Fibroblast of the aortic adventitia (primary cell): ENCODE data around the gene SPNS3. TPM values are rescaled to one million over a fixed set of nuclear protein-coding genes. Genes with fewer than 3 reads are reported as not detected.

Source experiments
- DNase-seq: peaks from one replicate; pipeline ENCODE4 v3.0.0-alpha.2; 2010; ENCODE audit warnings: low read depth
- H3K4me3 ChIP-seq: 2 replicates; pipeline ENCODE4 v1.5.1; 2011; ENCODE audit warnings: low read depth, mild to moderate bottlenecking, control low read depth, low read length, moderate library complexity
- total RNA-seq: library from RNA; depleted of rRNA; stranded (reverse); fragments of >200 nt; gene quantifications from 2 replicates; pipeline ENCODE4 v1.2.3, GENCODE V29; 2012; ENCODE audit warnings: low replicate concordance
- TF ChIP-seq, protein P1 (sequence below): IDR thresholded peaks from 2 replicates; pipeline ENCODE4 v1.5.1; 2011; ENCODE audit warnings: mild to moderate bottlenecking, low read length, control low read depth, inconsistent platforms; ENCODE audit not compliant: insufficient read depth

SPNS3 gene
- total RNA-seq, 1 donor, result not detected

DNA sequence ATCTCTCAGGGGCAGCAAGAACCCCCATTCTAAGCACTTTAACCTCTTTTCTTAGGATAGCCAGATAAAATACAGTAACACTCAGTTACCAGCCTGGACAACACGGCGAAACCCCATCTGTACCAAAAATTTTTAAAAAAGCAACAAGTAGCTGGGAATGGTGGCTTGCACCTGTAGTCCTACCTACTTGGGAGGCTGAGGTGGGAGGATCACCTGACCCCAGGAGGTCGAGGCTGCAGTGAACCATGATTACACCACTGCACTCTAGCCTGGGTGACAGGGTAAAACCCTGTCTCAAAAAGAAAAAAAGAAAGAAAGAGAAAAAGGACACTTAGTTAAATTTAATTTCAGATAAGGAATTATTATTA, 38.6 kb upstream of the SPNS3 start:
- H3K4me3 ChIP-seq, result no peak overlapping the region
- TF ChIP-seq, protein P1, sequence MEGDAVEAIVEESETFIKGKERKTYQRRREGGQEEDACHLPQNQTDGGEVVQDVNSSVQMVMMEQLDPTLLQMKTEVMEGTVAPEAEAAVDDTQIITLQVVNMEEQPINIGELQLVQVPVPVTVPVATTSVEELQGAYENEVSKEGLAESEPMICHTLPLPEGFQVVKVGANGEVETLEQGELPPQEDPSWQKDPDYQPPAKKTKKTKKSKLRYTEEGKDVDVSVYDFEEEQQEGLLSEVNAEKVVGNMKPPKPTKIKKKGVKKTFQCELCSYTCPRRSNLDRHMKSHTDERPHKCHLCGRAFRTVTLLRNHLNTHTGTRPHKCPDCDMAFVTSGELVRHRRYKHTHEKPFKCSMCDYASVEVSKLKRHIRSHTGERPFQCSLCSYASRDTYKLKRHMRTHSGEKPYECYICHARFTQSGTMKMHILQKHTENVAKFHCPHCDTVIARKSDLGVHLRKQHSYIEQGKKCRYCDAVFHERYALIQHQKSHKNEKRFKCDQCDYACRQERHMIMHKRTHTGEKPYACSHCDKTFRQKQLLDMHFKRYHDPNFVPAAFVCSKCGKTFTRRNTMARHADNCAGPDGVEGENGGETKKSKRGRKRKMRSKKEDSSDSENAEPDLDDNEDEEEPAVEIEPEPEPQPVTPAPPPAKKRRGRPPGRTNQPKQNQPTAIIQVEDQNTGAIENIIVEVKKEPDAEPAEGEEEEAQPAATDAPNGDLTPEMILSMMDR, result no peak
- DNase-seq, result no peak

DNA sequence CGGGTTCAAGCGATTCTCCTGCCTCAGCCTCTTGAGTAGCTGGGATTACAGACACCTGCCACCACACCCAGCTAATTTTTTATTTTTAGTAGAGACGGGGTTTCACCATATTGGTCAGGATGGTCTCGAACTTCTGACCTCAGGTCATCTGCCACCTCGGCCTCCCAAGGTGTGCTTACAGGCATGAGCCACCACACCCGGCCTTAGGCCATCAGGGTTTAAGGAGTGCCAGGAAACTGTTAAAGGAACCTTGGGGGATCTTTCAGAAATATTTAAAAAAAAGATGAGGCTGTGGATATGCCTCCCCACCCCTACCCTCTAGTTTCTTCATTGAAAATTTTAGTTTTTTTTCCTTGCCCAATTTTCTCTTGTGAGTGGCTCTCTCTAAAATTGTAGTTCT, 35.9 kb upstream of the SPNS3 start:
- no peak overlapping the region for H3K4me3 ChIP-seq
- TF ChIP-seq, protein P1, result no peak
- DNase-seq, result no peak

DNA sequence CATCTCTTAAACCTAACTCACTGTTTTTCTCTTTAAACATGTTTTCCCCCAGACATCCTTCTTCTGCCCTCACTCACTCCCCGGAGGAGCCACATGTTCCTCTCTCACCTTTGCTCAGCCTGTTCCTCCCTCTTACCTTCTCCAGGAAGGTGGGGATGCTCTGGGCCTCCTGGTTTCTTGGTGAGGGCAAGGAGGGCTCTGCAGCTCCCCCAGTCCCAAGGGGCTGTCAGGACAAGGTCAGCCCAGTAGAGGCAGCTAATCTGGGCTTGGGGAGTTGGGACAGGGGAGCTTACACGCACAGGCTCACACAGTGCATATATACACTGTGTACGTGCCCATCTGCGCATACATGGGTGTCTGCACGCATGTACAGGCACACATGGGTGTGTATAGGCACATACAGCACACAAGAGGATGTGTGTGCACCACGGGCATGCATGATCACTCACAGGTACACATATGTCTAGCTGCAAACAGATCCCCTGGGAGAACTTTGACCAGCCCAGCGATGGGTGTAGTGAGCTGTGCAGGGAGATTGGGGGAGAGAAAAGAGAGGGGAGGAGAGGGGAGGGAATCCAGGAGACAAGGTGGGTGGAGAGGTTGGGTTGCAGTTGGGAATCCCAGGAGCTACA, 28.6 kb upstream of the SPNS3 start:
- no peak overlapping the region for H3K4me3 ChIP-seq
- no peak for DNase-seq
- TF ChIP-seq, protein P1, result no peak

DNA sequence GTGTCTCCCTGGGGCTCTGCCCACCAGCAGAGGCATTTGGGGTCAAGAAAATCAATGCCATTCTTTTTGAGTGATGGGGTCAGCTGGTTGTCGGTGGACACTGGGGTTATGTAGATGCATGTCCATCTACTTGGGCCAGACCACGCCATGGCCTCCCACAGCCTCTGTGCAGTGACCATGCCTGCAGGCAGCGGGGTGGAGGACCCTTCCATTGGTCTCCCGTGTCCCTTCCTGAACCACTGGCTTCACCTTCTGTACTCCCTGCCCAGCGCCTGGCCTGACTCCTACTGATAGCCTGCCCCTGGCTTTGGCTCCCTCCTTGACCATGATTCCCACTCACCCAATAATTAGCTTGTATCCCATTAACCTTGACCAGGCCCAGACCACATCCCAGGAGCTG, 28.0 kb upstream of the SPNS3 start:
- DNase-seq, result no peak
- no peak overlapping the region for H3K4me3 ChIP-seq
- TF ChIP-seq, protein P1, result no peak

DNA sequence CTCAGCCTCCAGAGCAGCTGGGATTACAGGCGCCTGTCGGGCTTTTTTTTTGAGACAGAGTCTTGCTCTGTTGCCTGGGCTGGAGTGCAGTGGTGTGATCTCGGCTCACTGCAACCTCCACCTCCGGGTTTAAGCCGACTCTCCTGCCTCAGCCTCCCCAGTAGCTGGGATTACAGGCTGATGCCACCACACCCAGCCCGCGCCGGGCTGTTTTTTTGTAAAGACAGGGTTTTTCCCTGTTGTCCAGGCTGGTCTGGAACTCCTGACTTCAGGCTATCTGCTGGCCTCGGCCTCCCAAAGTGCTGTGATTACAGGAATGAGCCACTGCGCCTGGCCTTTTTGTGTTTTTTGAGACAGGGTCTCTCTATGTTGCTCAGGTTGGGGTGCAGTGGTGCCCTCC, 27.4 kb upstream of the SPNS3 start:
- no peak for DNase-seq
- no peak overlapping the region for H3K4me3 ChIP-seq
- TF ChIP-seq, protein P1, result no peak

DNA sequence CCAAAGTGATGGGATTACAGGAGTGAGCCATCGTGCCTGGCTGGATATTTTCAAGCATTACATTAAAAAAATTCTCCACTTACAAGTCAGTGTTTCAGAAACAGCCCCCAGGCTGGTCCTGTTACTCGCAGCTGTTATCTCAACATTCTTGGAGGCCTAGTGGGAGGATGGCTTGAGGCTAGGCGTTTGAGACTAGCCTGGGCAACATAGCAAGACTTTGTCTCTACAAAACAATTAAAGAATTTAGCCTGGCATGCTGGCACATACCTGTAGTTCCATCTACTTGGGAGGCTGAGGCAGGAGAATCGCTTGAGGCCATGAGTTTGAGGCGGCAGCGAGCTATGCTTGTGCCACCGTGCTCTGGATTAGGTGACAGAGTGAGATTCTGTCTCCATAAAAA, 26.5 kb upstream of the SPNS3 start:
- TF ChIP-seq, protein P1, result no peak
- peak; percentile 7 for DNase-seq
- H3K4me3 ChIP-seq, result no peak overlapping the region

DNA sequence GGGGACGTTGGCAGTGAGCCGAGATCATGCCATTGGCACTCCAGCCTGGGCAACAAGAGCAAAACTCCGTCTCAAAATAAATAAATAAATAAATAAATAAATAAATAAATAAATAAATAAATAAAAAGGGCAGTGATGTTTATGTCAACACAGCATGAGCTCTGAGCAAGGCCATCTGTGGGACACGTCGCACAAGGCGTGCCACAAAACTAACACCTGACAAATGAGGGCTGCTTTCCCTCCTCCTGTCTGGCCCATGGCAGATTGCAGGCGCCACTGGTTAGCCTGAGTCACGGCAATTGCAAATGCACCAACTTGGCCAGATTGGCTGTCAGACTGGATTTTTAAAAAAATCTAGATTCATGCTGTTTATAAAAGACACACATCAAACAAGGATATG, 25.9 kb upstream of the SPNS3 start:
- DNase-seq, result no peak
- no peak overlapping the region for H3K4me3 ChIP-seq
- TF ChIP-seq, protein P1, result no peak
